HG03460 (cell line): ENCODE measurements around the gene UBR1.
"Not testable (repeated sequence)": the region's sequence is repeated elsewhere in the genome, so short reads cannot be mapped to it uniquely, and the experiment has no call there.

Source experiments
- ATAC-seq: cut with Tn5 transposase; IDR thresholded peaks from one replicate; pipeline ENCODE4 v1.9.1; 2021; ENCODE audit not compliant: unreplicated experiment

The UBR1 gene

DNA sequence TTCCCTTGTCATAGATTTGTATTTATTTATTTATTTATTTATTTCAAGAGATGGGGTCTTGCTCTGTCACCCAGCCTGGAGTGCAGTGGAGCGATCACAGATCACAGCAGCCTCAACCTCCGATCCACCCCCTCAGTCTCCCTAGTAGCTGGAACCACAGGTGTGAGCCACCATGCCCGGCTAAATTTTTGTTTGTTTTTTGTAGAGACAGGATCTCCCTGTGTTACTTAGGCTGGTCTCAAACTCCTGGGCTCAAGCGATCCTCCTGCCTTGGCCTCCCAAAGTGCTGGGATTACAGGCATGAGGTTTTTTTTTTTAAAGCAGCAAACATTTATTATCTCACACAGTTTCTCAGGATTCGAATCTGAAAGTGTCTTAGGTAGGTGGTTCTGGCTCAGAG, 187.8 kb downstream of the UBR1 start:
- no peak for ATAC-seq

DNA sequence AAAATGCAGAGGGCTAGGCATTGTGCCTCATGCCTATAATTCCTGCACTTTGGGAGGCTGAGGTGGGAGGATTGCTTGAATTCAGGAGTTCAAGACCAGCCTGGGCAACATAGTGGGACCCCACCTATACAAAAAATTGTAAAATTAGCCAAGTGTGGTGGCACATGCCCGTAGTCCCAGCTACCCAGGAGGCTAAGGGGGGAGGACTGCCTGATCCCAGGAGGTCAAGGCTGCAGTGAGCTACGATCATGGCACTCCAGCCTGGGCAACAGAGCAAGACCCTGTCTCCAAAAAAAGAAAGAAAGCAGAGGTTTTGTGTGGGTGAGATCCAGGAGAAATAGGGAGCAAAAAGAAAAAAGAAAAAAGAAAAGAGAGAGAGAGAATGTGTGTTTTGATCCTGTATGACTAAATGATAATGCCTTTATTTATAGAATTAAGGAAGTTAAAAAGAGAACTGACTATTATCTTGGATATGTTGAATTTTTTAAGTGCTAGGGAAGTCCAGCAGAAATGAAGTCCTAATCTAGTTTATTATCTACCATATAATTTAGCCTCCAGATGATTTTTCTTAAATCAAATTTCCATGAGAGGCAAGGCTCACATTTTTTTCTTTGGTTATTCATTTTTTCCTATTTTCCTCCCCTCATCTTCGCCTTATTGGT, 190.1 kb downstream of the UBR1 start:
- no peak for ATAC-seq

DNA sequence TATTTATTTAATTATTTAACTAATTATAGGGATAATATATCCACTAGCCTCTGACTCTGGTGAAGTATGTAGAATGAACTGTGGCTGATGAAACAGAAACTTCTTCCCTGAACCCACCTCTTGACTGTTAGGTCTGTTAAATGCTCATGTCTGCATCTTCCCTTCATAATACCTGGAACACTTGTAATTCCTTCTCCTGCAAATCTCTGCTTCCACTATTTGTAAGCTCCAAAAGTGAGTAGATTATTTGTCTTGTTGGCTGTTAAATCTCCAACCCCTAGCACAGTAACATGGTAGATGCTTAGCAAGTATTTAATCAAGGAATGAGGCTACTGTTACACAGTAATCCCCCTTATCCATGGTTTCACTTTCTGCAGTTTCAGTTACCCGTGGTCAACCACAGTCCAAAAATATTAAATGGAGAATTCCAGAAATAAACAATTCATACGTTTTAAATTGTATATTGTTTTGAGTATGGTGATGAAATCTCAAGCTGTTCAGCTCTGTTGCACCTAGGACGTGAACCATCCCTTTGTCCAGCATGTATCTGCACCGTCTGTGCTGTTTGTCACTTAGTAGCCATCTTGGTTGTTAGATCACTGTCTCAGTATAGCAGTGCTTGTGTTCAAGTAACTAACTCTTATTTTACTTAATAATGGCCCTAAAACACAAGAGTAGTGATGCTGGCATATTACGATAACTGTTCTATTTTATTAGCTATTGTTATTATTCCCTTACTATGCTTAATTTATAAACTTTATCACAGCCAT, 190.9 kb downstream of the UBR1 start:
- no peak for ATAC-seq

DNA sequence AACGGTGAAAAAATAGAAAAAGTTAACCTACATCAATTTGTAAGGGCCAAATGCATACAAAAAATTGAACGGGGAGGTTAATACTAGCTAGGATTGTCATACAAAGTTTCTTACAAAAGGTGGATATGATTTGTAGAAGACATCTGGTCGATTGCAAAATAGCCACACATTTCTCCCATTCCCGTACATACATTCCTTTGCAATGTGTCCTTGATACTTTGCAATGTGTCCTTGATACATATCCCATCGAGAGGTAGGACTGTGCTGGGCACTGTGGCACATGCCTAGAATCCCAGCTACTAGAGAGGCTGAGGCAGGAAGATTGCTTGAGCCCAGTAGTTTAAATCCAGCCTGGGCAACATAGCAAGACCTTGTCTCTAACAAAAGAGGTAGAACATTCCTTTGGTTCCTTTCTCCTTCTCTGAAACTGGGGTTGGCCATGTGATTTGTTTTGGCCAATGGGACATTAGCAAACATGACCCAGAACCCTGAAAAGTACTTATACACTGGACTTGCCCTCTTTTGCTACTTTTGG, 194.7 kb downstream of the UBR1 start:
- ATAC-seq = no peak

DNA sequence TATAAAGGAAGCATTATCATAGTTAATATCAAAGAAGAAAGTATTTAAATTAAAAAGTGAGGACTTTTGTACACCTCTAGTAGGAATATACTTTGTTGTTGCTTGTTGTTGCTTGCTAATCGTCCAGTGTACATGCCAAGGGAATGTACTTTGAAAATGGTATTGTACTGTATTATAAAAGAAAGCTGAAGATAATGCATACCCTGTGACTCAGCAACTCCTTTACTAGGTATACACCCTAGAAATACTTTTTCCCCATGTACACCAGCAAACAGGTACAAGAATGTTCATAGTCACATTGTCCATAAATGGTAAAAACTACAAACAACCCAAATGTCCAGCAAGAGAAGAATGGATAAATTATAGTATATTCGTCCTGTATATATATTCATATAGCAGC, 197.3 kb downstream of the UBR1 start:
- ATAC-seq = no peak

DNA sequence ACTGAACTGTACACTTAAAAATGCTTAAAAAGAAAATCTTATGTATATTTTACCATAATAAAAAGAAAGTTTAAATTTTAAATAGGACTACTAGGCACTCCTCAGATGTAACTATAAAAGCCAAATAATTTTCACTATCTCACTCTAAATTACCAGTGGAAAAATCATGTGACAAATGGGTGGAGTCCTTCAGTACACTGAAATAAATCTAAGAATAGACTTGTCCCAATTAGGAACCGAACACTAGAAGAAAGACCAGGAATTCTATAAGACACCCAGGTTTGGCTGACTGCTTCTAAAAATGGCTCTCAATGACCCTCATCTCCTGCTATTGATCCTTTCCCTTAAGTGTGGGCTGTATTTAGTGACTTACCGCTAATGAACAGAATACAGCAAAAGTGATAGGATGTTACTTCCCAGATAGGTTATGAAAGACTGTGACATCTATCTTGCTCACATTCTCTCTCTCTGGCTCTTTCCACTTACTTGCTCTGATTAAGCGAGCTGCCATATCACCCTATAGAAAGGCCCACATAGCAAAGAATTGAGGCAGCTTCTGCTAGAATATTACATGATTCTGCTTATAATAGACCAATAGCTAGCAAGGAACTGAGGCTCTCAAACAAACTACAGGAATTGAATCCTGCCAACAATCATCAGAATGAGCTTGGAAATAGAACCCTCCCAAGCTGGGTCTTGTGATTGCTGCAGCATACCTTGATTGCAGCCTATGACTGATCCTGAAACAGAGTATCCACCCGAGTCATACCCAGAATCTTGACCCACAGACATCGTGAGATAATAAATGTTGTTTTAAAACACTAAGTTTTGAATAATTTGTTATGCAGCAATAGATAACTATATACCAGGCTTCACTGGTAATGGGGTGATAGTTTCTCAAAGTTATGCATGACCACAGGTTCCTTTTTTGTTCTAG, 202.2 kb downstream of the UBR1 start:
- no peak for ATAC-seq

DNA sequence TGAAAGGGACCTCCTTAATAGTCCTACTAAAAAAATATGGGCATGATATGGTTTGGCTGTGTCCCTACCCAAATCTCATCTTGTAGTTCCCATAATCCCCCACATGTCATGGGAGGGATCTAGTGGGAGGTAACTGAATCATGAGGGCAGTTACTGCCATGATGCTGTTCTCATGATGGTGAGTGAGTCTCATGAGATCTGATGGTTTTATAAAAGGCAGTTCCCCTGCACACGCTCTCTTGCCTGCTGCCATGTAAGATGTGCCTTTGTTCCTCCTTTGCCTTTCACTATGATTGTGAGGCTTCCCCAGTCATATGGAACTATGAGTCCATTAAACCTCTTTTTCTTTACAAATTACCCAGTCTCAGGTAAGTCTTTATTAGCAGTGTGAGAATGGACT, 211.9 kb downstream of the UBR1 start:
- not testable (repeated sequence) for ATAC-seq
